H1 (cell line): ENCODE data around the gene TRIM47. TPM values are rescaled to one million over a fixed set of nuclear protein-coding genes. Genes with fewer than 3 reads are reported as not detected.

ENCODE experiments used
- CTCF ChIA-PET: fragments of 300-600 bp; sonication (Branson Sonifier 250); formaldehyde crosslinking; loops from one replicate; lab custom pipeline; 2021; ENCODE audit not compliant: partially characterized antibody; lab: Charles Lee
- POLR2A ChIA-PET: fragments of 300-600 bp; sonication (Branson Sonifier 250); formaldehyde crosslinking; loops from one replicate; lab custom pipeline; 2021; ENCODE audit warnings: inconsistent platforms; ENCODE audit not compliant: partially characterized antibody; lab: Charles Lee
- DNase-seq, 2 experiments: peaks; one replicate each; pipeline versions ENCODE4 v3.0.0 to v3.0.0-alpha.2; 2010 to 2022; ENCODE audit warnings: low spot score in 2 of 2, low read depth in 1 of 2, mixed read lengths in 1 of 2
- FAIRE-seq: peaks from 2 replicates; lab custom pipeline; 2011; peaks lifted over from hg19 to GRCh38; lab: Jason Lieb, UNC
- H2AFZ ChIP-seq: 2 replicates; pipeline ENCODE4 v1.8.1; 2012; ENCODE audit warnings: low read length, inconsistent platforms
- H2AK5ac ChIP-seq: 2 replicates; pipeline ENCODE4 v1.6.1; 2013; ENCODE audit warnings: low read depth, low read length
- H2BK120ac ChIP-seq: replicated peaks from 2 replicates; pipeline ENCODE3; 2013; ENCODE audit warnings: low read depth, low read length, inconsistent platforms
- H2BK12ac ChIP-seq: 2 replicates; pipeline ENCODE4 v1.6.1; 2013; ENCODE audit warnings: low read depth, low read length
- H2BK15ac ChIP-seq: 2 replicates; pipeline ENCODE4 v1.6.1; 2013; ENCODE audit warnings: low read length
- H2BK20ac ChIP-seq: 2 replicates; pipeline ENCODE4 v1.6.1; 2013; ENCODE audit warnings: low read length
- H2BK5ac ChIP-seq: 2 replicates; pipeline ENCODE4 v1.6.1; 2013; ENCODE audit warnings: low read depth, low read length
- H3K14ac ChIP-seq: 2 replicates; pipeline ENCODE4 v1.6.1; 2013; ENCODE audit warnings: inconsistent platforms; ENCODE audit not compliant: insufficient read length
- H3K18ac ChIP-seq: 2 replicates; pipeline ENCODE4 v1.6.1; 2013; ENCODE audit warnings: low read length; ENCODE audit errors: extremely low read depth
- H3K23ac ChIP-seq: 2 replicates; pipeline ENCODE4 v1.6.1; 2013; ENCODE audit warnings: inconsistent platforms; ENCODE audit not compliant: insufficient read length
- H3K23me2 ChIP-seq: 2 replicates; pipeline ENCODE4 v1.6.1; 2013; ENCODE audit warnings: low read depth, low read length
- H3K27ac ChIP-seq: 2 replicates; pipeline ENCODE4 v1.6.1; 2011; ENCODE audit warnings: low read depth, low read length, inconsistent platforms
- H3K27me3 ChIP-seq, 4 experiments: replicated peaks in 1 of 4; 1 replicate in 1 of 4; 2 replicates in 3 of 4; pipeline versions ENCODE4 v1.6.1 to v1.8.1; 2011 to 2013; ENCODE audit warnings: low read length in 3 of 4, mild to moderate bottlenecking in 3 of 4, inconsistent platforms in 2 of 4, mixed read lengths in 2 of 4, moderate library complexity in 1 of 4; ENCODE audit not compliant: control insufficient read depth in 3 of 4, insufficient read depth in 3 of 4; ENCODE audit errors: extremely low read depth in 1 of 4
- H3K36me3 ChIP-seq, 4 experiments: 2 replicates each; pipeline versions ENCODE4 v1.6.1 to v1.8.1; 2011 to 2013; ENCODE audit warnings: mild to moderate bottlenecking in 4 of 4, low read length in 3 of 4, moderate library complexity in 2 of 4, control low read depth in 1 of 4, inconsistent platforms in 1 of 4; ENCODE audit not compliant: insufficient read depth in 4 of 4, control insufficient read depth in 2 of 4
- H3K4ac ChIP-seq: replicated peaks from 2 replicates; pipeline ENCODE3; 2013; ENCODE audit warnings: low read length, low read depth, mixed read lengths, inconsistent platforms; ENCODE audit not compliant: insufficient read length
- H3K4me1 ChIP-seq, 4 experiments: replicated peaks in 1 of 4; 1 replicate in 1 of 4; 2 replicates in 3 of 4; pipeline versions ENCODE4 v1.6.1 to v1.8.1; 2011 to 2013; ENCODE audit warnings: low read length in 3 of 4, inconsistent platforms in 2 of 4, mixed read lengths in 1 of 4; ENCODE audit not compliant: insufficient read depth in 4 of 4, control insufficient read depth in 3 of 4
- H3K4me2 ChIP-seq, 2 experiments: 2 replicates each; pipeline versions ENCODE4 v1.6.1 to v1.8.1; 2011 to 2013; ENCODE audit warnings: low read depth in 2 of 2, low read length in 2 of 2, control low read depth in 1 of 2, inconsistent platforms in 1 of 2, mild to moderate bottlenecking in 1 of 2; ENCODE audit not compliant: insufficient read depth in 1 of 2
- H3K4me3 ChIP-seq, 4 experiments: fragments of 200-600, 300-600 bp in 1 of 4; sonication (generic), shearing (Covaris generic), sonication (Bioruptor Twin) in 1 of 4; 2 replicates each; pipeline versions ENCODE4 v1.5.1 to v1.8.1; 2011 to 2016; ENCODE audit warnings: low read length in 4 of 4, low read depth in 3 of 4, control low read depth in 2 of 4, inconsistent platforms in 2 of 4, mild to moderate bottlenecking in 2 of 4, mixed read lengths in 1 of 4, moderate library complexity in 1 of 4; ENCODE audit not compliant: insufficient read depth in 2 of 4; ENCODE audit errors: extremely low read depth in 1 of 4
- H3K56ac ChIP-seq: replicated peaks from 2 replicates; pipeline ENCODE3; 2013; ENCODE audit warnings: low read depth, mild to moderate bottlenecking, mixed read lengths, low read length, inconsistent platforms; ENCODE audit not compliant: insufficient read length
- H3K79me1 ChIP-seq: 2 replicates; pipeline ENCODE4 v1.6.1; 2013; ENCODE audit warnings: low read depth, low read length, control low read depth
- H3K79me2 ChIP-seq, 2 experiments: 2 replicates each; pipeline versions ENCODE4 v1.6.1 to v1.8.1; 2012 to 2013; ENCODE audit warnings: low read length in 2 of 2, mild to moderate bottlenecking in 2 of 2, inconsistent platforms in 1 of 2; ENCODE audit not compliant: insufficient read depth in 2 of 2, control insufficient read depth in 1 of 2
- H3K9ac ChIP-seq, 4 experiments: replicated peaks in 1 of 4; 1 replicate in 1 of 4; 2 replicates in 3 of 4; pipeline versions ENCODE4 v1.6.1 to v1.8.1; 2011 to 2013; ENCODE audit warnings: low read depth in 3 of 4, low read length in 3 of 4, control low read depth in 2 of 4, mild to moderate bottlenecking in 2 of 4, moderate library complexity in 2 of 4, inconsistent platforms in 1 of 4; ENCODE audit errors: extremely low read depth in 1 of 4
- H3K9me3 ChIP-seq, 2 experiments: 2 replicates each; pipeline versions ENCODE4 v1.6.1 to v1.8.1; 2012 to 2013; ENCODE audit warnings: mild to moderate bottlenecking in 2 of 2, moderate library complexity in 2 of 2, control low read depth in 1 of 2, inconsistent platforms in 1 of 2, low read depth in 1 of 2, low read length in 1 of 2, mixed read lengths in 1 of 2; ENCODE audit not compliant: insufficient read depth in 2 of 2
- H4K20me1 ChIP-seq, 2 experiments: replicated peaks in 1 of 2; 2 replicates each; pipeline versions ENCODE3 to v1.8.1; 2011 to 2013; ENCODE audit warnings: inconsistent platforms in 2 of 2, low read length in 2 of 2, mild to moderate bottlenecking in 1 of 2; ENCODE audit not compliant: insufficient read depth in 2 of 2, control insufficient read depth in 1 of 2
- H4K5ac ChIP-seq: 2 replicates; pipeline ENCODE4 v1.6.1; 2013; ENCODE audit warnings: low read length, low read depth, mixed read lengths, inconsistent platforms; ENCODE audit not compliant: insufficient read length
- H4K8ac ChIP-seq: 2 replicates; pipeline ENCODE4 v1.8.0; 2013; ENCODE audit warnings: mild to moderate bottlenecking, moderate library complexity, low read length, inconsistent platforms; ENCODE audit not compliant: insufficient read depth; ENCODE audit errors: extremely low read depth
- H4K91ac ChIP-seq: replicated peaks from 2 replicates; pipeline ENCODE3; 2013; ENCODE audit warnings: low read length, mixed read lengths, inconsistent platforms; ENCODE audit not compliant: insufficient read length
- CBX5 ChIP-seq: fragments of 300-800, 300-1000 bp; sonication (generic); IDR thresholded peaks from 2 replicates; pipeline ENCODE4 v1.7.1; 2016; ENCODE audit warnings: antibody characterized with exemption, low read length, low read depth
- CEBPB ChIP-seq: IDR thresholded peaks from 2 replicates; pipeline ENCODE4 v1.6.1; 2012; ENCODE audit warnings: low read depth, low read length
- EGR1 ChIP-seq: IDR thresholded peaks from 2 replicates; pipeline ENCODE4 v1.6.1; 2011; ENCODE audit warnings: low read depth, low read length, borderline replicate concordance
- EP300 ChIP-seq, 2 experiments: IDR thresholded peaks; 1 replicate in 1 of 2; 2 replicates in 1 of 2; pipeline ENCODE4 v1.6.1; 2011 to 2012; ENCODE audit warnings: low read depth in 2 of 2, low read length in 2 of 2, mild to moderate bottlenecking in 2 of 2, borderline replicate concordance in 1 of 2, inconsistent platforms in 1 of 2, moderate library complexity in 1 of 2
- HDAC6 ChIP-seq: IDR thresholded peaks from one replicate; pipeline ENCODE4 v1.7.1; 2012; ENCODE audit warnings: low read depth, mild to moderate bottlenecking, inconsistent platforms, low read length, moderate library complexity
- PHF8 ChIP-seq: fragments of 200-600 bp; sonication (generic); conservative IDR thresholded peaks from 2 replicates; pipeline ENCODE4 v1.7.1; 2012; ENCODE audit warnings: low read depth, mild to moderate bottlenecking, inconsistent platforms, low read length, moderate library complexity
- RXRA ChIP-seq: IDR thresholded peaks from 2 replicates; pipeline ENCODE4 v1.6.1; 2011; ENCODE audit warnings: low read depth, mild to moderate bottlenecking, low read length, moderate library complexity; ENCODE audit not compliant: insufficient read depth
- SUZ12 ChIP-seq: fragments of 200-600 bp; sonication (generic); IDR thresholded peaks from 2 replicates; pipeline ENCODE4 v1.6.1; 2012; ENCODE audit warnings: mild to moderate bottlenecking, inconsistent platforms, low read length, moderate library complexity, mixed read lengths
- WGBS, 2 experiments: shearing (Covaris generic) in 1 of 2; methylation state at CpG; one replicate each; pipeline versions ENCODE4 v1.1.6 to v1.1.7; 2013 to 2015; ENCODE audit warnings: low lambda C conversion rate in 2 of 2, mixed read lengths in 2 of 2, inconsistent platforms in 1 of 2, low coverage in 1 of 2, missing lambda C conversion rate in 1 of 2; ENCODE audit not compliant: insufficient replicate concordance in 2 of 2, insufficient coverage in 1 of 2, insufficient read length in 1 of 2; ENCODE audit errors: extremely low coverage in 1 of 2, missing lambda C conversion rate in 1 of 2; 5-methylcytosine and 5-hydroxymethylcytosine counted together
- polyA plus RNA-seq, 7 experiments: library from polyadenylated mRNA; depleted of rRNA in 3 of 7; stranded (reverse) in 5 of 7; unstranded in 2 of 7; fragments of >200 nt in 5 of 7; fragments of 200-250 nt in 2 of 7; gene quantifications; 1 replicate in 5 of 7; 2 replicates in 1 of 7; 4 replicates in 1 of 7; pipeline versions ENCODE4 v1.2.1 to v1.2.3, GENCODE V29; 2011 to 2013; ENCODE audit warnings: missing spikeins in 2 of 7, mixed read lengths in 2 of 7
- total RNA-seq: library from RNA; stranded (reverse); fragmentation: NEBNext Ultra II Directional; extraction: Animal tissue kit (Norgen Biotek cat#: 25700); gene quantifications from 2 replicates; pipeline ENCODE4 v1.2.1, GENCODE V29; 2021
- TF ChIP-seq, protein P1 (sequence below): IDR thresholded peaks from 2 replicates; pipeline ENCODE4 v1.6.1; 2012; ENCODE audit warnings: inconsistent platforms

TRIM47 gene
- total and polyA plus RNA-seq, 2 of the 8 experiments (the other 6 are each of a cell fraction or from before 2014, with no cell fraction given), result 6.3 to 6.4 TPM

GRCh38 chr17:75835654-75835987, 42.8 kb downstream of the TRIM47 start:
- Histone ChIP-seq H3K4ac (no peak overlapping the region), H3K18ac (no peak overlapping the region), H3K79me1 (no peaks in the 10 kb centered on the region), H4K8ac (no peak overlapping the region), H3K14ac (no peak overlapping the region)
- TF ChIP-seq CBX5 (no peak), RXRA (no peak), HDAC6 (no peak), CEBPB (no peak), PHF8 (no peak), EGR1 (no peak), EP300 (IDR thresholded peaks at IDR 0.05; ENCODE audit: borderline replicate concordance in 1 of 2, low read depth in 2 of 2, low read length in 2 of 2) (no peak), SUZ12 (no peak)
- TF ChIP-seq, protein P1, sequence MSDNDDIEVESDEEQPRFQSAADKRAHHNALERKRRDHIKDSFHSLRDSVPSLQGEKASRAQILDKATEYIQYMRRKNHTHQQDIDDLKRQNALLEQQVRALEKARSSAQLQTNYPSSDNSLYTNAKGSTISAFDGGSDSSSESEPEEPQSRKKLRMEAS, result 0 out of 2 replicates have a peak, but pooled peaks have one; percentile 17
- TF ChIP-seq, all 59 proteins: peak for 1
- Histone ChIP-seq H4K5ac (no peak overlapping the region), H2BK20ac (no peak overlapping the region), H3K4me1 (peaks cover 0 to 22% (median 15%) of the 10 kb centered on the region in 4 experiments; a peak in 6 of 7 replicates), H3K23me2 (no peaks in the 10 kb centered on the region; the same call in 1 of the 2 replicates), H3K27ac (no peak overlapping the region), H3K56ac (no peak overlapping the region), H3K4me3 (no peak overlapping the region), H3K36me3 (no peaks in the 10 kb centered on the region), H2AK5ac (no peak overlapping the region), H4K91ac (no peak overlapping the region), H2BK5ac (no peak overlapping the region; the same call in 1 of the 2 replicates), H2BK120ac (no peak overlapping the region), H3K9ac (no peak overlapping the region), H3K79me2 (no peaks in the 10 kb centered on the region), H2AFZ (no peak overlapping the region), H3K23ac (no peak overlapping the region), H4K20me1 (no peaks in the 10 kb centered on the region), H3K4me2 (no peak overlapping the region), H2BK12ac (no peak overlapping the region; the same call in 1 of the 2 replicates), H3K9me3 (no peaks in the 10 kb centered on the region), H2BK15ac (0 out of 2 replicates have a peak overlapping the region, but pooled peaks have one; percentile 40), H3K27me3 (no peaks in the 10 kb centered on the region)
- FAIRE-seq (no peak), DNase-seq (no peak)
- POLR2A ChIA-PET, result interaction anchor here (1.1 to 16.0 kb wide), 4 partner anchors 9 to 59 kb away, joined by 4 to 216 read pairs (median 20); partner anchors contain the start of gene UNC13D
- WGBS, 2 experiments, result 84% methylated on average over 9 of the region's 9 CpGs; no CpG with 5 or more reads in 1 of the 2 experiments
- CTCF ChIA-PET, result interaction anchor here (0.5 to 21.9 kb wide), 8 partner anchors 10 to 234 kb away, joined by 3 to 563 read pairs (median 4); partner anchors contain the start of genes UNC13D and WBP2
